ENCODE results near the gene SPG7.
"Not testable (repeated sequence)": the region's sequence is repeated elsewhere in the genome, so short reads cannot be mapped to it uniquely, and the experiment has no call there.

Gene SPG7

GRCh38 chr16:89564476-89565255 lies 56.5 kb downstream of the SPG7 start:
- no peak for DNase-seq (ENCODE audit: low read depth)

GRCh38 chr16:89565256-89565505 lies 57.0 kb downstream of the SPG7 start:
- no peak for DNase-seq (ENCODE audit: low read depth)

- no peak for DNase-seq (ENCODE audit: low read depth)
Measured at GRCh38 chr16:89565506-89566372, 57.5 kb downstream of the SPG7 start.

GRCh38 chr16:89567656-89568594 lies 59.7 kb downstream of the SPG7 start:
- DNase-seq (ENCODE audit: low read depth) = no peak

- DNase-seq (ENCODE audit: low read depth) = no peak
Measured at GRCh38 chr16:89569506-89570341, 61.5 kb downstream of the SPG7 start.

- no peak for DNase-seq (ENCODE audit: low read depth)
Measured at GRCh38 chr16:89570342-89570923, 62.2 kb downstream of the SPG7 start.

GRCh38 chr16:89570983-89571598 lies 62.9 kb downstream of the SPG7 start:
- not testable (repeated sequence) for DNase-seq (ENCODE audit: low read depth)

- DNase-seq (ENCODE audit: low read depth) = no peak
Measured at GRCh38 chr16:89571636-89572035, 63.4 kb downstream of the SPG7 start.

GRCh38 chr16:89572073-89572484 lies 63.9 kb downstream of the SPG7 start:
- DNase-seq (ENCODE audit: low read depth) = no peak

GRCh38 chr16:89572485-89573205 lies 64.4 kb downstream of the SPG7 start:
- no peak for DNase-seq (ENCODE audit: low read depth)

GRCh38 chr16:89573826-89574680 lies 65.8 kb downstream of the SPG7 start:
- no peak for DNase-seq (ENCODE audit: low read depth)

- DNase-seq (ENCODE audit: low read depth) = no peak
Measured at GRCh38 chr16:89574681-89575246, 66.6 kb downstream of the SPG7 start.

- no peak for DNase-seq (ENCODE audit: low read depth)
Measured at GRCh38 chr16:89575247-89576152, 67.3 kb downstream of the SPG7 start, which contains the start of gene CPNE7. Gene CPNE7 (plus strand): TSS chr16:89575758. CDS start chr16:89575898, 140 bp downstream.

- no peak for DNase-seq (ENCODE audit: low read depth)
Measured at GRCh38 chr16:89576153-89577054, 68.2 kb downstream of the SPG7 start.

- no peak for DNase-seq (ENCODE audit: low read depth)
Measured at GRCh38 chr16:89577055-89577759, 69.0 kb downstream of the SPG7 start.

GRCh38 chr16:89579351-89579750 lies 71.1 kb downstream of the SPG7 start:
- DNase-seq (ENCODE audit: low read depth) = no peak

Data from HS-5 (cell line).